KBM-7 (cell line): ENCODE data around the gene BDH1.

Source experiments
- DNase-seq: peaks from one replicate; pipeline ENCODE4 v3.0.0-alpha.2; 2015
- in situ Hi-C: fragments of 300-500 bp; cut with MboI; formaldehyde crosslinking; loops from 2 replicates; pipeline ENCODE4 v1.14.3; 2020; ENCODE audit warnings: low sequenced_read_pairs, low pct_unique_long_range_greater_than_20kb, mixed read lengths

BDH1 gene

DNA sequence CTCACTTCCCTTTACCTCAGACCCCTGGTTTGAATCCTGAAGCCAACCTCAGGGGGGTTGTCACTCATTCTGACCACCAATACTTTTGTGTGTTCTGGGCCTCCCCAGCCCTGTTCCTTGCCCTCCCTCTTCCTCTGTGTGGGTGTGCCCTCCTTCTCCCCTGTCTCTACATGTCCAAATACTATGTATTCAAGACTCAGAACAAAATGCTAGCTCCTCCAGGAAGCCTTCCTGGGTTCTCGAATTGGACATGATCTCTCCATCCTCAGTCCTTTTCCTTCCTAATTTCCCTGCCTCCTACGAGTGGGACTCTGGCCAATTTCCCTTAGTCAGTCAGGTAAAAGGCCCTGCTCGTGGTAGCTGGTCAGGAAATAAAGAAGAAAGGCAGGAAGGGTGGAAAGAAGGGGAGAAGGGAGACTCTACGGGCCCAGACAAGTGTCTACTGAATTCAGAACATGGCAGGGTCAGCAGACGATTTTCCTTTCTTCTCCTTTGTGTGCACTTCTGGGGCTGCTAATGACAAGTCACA lies 79.7 kb downstream of the BDH1 start:
- no peak for DNase-seq
- in situ Hi-C loops: no loop called here

- DNase-seq: no peak
- in situ Hi-C loops: no loop called here
Measured at GRCh38 chr3:197475514-197475913, 80.3 kb downstream of the BDH1 start.

DNA sequence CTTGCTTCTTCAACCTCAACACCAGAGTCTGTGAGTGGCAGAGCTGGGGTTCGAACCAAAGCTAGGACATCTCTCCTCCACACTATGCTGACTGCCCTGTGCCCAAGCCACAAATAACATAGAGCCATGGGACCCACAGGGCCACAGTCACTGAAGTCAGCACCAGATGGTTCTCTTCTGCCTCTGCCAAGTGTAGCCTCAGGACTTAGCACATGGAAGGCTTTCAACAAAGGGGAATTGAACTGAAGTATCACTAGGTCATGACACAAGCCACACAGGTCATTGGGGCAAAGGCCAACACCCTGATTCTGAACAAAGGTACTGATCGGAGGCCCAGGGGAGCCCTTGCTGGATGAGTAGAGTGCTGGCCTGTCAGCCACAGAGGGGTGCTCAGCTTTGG lies 83.6 kb downstream of the BDH1 start:
- DNase-seq: no peak

GRCh38 chr3:197471221-197472010 lies 84.4 kb downstream of the BDH1 start:
- in situ Hi-C loops: no loop called here
- DNase-seq: no peak

More for the DNA sequence above, 83.6 kb downstream of the BDH1 start:
- in situ Hi-C loops: no loop called here

DNA sequence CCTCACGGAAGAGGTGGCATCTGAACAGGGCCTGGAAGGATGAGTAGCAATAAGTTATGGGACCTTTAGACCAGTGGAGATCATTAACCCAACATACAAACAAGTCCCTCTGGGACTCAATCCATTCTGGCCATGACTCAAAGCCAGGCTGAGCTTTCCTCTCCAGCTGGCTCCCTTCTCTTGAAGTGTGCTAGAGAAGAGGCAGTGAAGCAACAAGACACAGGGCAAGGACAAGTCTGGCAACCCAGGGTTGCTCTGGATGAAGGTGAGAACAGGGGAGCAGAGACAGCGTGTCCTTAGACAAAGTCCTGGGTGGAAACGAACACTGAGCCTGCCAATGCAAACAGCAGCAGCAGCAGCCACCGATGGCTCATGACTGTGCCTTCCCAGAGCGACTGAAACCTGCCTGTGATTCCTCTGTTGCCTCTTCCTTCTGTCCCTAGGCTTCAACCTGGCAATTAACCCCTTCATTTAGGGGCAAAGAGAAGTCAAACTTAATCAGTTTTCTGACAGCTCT lies 86.8 kb downstream of the BDH1 start:
- in situ Hi-C loops: no loop called here
- no peak for DNase-seq

- in situ Hi-C loops: no loop called here
- DNase-seq: no peak
Measured at GRCh38 chr3:197468167-197468566, 87.6 kb downstream of the BDH1 start.

- DNase-seq: no peak
- in situ Hi-C loops: no loop called here
Measured at GRCh38 chr3:197466586-197467399, 89.0 kb downstream of the BDH1 start.

DNA sequence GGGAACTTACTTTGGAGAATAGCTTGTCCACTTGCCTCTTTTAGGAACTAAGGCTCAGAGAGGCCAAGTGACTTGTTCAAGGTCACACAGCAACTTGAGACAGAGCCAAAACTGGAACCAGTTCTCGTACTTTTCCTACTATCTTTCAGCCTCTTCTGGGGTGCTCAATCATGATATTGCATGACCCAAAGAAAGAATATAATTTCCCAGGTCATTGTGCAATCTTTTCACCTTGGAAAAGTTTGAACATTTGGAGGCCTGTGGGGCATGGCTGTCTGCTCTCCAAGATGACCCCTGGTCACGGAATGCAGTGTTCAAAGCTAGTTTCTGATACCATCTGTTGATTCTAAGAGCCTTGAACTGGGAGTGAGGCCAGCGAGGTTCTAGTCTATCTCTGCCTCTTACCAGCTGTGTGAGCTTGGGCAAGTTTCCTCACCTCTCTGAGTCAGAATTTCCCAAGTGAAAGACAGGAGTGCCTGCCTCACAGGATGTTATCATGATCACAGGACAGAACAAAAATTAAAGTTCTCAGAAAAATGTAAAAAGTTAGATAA lies 89.7 kb downstream of the BDH1 start:
- in situ Hi-C loops: no loop called here
- DNase-seq: no peak

DNA sequence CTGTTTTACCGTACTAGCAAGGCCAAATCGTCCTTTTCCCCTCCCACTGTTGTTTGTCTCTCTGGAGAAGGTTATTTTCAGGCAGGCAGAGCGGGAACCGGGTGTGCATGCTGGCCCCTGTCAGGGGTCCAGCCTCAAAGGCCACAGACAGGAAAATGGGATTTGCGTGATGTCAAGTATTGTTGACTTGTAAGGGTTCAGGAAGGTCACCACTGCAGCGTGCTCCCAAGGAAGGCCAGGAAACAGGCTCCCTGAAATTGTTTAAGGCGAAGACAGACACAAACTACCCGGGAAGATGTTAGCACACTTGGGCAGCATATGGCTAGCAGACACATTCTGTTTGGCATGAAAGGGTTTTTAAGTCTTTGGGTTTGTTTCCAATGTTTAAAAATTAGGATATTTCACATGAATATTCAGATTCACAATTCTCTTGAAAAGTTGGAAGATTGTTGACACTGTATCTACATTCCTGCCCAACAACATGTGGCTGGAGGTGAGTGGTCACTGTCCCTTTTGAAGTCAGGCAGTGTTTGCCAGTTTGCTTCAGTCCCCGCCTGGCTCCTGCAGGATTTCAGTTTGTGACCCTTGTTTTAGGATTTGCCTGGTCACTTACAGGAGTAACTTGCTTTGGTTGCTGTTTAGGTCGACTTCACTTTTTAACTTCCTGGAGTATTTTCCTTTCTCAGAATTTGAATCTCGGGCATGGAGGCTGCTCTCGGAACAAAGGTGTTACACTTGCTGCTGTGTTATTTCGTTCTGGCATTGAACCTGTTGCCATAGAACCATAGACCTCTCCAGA lies 90.4 kb downstream of the BDH1 start:
- no peak for DNase-seq
- in situ Hi-C loops: no loop called here

DNA sequence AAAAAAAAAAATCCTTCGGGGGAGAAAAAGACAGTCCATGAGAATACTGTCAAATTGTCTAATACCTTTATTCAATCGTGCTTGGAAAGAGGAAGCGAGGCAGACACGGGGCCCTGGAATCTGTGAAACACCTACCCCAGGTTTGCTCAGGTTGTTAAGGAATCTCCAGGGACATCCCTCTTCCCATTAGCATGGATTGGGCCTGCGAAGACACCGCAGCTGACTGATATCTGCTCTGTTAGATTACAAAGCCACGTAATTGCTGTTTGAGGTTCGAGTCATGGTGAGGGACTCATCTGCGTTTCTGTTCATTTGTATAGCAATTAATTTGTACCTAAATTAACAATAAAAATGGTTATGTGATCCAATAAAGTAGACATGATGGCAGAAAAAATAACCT lies 91.0 kb downstream of the BDH1 start:
- in situ Hi-C loops: no loop called here

DNA sequence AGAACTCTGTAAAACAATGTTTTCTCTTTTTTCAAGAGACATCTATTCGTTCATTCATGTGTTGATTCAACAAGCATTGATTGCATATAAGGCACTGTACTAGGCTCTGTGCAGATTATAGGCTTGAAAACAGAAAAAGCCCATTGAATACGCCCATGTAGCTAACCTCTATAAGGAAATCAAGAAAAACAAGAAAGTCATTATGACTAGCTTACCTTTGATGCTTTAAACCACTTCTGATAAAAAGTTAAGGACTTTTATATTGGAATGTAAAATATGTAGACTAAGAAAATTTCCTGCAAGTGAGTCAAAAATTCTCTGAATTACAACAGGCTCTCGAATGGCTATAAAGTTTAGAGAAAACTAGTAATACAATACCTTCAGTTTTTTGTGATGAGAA lies 92.5 kb downstream of the BDH1 start:
- in situ Hi-C loops: no loop called here
- DNase-seq: no peak

More for the DNA sequence above, 91.0 kb downstream of the BDH1 start:
- no peak for DNase-seq

DNA sequence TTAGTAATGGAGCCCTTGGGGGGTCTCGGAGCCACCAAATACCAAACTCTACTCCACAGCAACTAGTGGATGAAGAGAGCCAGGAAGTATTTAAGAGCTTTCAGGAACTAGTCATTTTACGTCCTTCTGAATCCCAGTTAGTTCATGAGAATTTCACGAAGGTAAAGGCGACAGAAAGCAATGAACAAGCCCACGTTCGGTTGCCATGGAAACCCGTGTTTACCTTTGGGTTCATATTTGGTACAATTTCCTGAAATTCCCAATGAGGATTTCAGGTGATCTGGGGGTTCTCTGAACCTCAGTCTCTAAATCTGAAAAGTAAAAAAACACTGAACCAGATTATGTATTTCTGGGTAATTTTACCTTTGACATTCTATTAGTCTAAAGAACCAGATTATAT lies 93.0 kb downstream of the BDH1 start:
- no peak for DNase-seq
- in situ Hi-C loops: no loop called here

DNA sequence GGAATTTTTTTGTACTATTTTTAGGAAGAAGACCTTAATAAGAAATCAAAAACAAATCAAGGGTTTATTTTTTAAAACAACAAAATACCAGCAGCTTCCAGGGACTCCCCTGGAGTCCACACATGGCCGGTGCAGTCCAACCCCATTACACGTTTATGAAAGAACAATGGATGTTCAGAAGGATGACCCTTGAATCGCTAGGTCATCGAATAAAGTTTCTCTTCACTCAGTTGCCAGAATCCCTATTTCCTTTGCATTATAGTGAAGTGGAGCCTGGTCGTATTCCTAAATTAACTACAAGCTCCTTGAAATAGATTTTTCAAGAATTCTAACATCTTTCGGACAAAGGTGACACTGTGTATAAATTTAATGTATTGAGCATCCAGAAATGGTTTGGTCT lies 95.1 kb downstream of the BDH1 start:
- in situ Hi-C loops: no loop called here

DNA sequence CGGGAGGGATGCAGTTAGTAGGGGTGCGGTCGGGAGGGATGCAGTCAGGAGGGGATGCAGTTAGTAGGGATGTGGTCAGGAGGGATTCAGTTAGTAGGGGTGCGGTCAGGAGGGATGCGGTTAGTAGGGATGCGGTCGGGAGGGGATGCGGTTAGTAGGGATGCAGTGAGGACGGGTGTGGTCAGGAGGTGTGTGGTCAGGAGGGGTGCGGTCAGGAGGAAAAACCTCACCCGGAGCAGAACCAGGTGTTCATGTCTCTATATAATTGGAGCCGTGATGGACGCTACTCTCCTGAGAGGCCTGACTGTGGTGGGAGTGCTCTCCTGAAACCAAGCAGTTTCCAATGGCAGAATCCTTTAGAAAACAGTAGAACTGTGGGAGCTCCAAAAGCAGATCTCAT lies 95.8 kb downstream of the BDH1 start:
- in situ Hi-C loops: no loop called here
- DNase-seq: no peak

More for the DNA sequence above, 95.1 kb downstream of the BDH1 start:
- DNase-seq: no peak
